Prostate gland (tissue), 2 donors: ENCODE measurements around the gene RGL1. TPM values are rescaled to one million over a fixed set of nuclear protein-coding genes. Genes with fewer than 3 reads are reported as not detected.

Source experiments
- DNase-seq: peaks from one replicate; pipeline ENCODE4 v3.0.0-alpha.2; 2019; ENCODE audit warnings: low spot score
- H3K27ac ChIP-seq, 2 donors: fragments of 200-600 bp; sonication (generic); 2 replicates each; pipeline ENCODE4 v1.5.1; 2017 to 2019
- H3K27me3 ChIP-seq: fragments of 200-600 bp; sonication (generic); replicated peaks from 2 replicates; pipeline ENCODE4 v1.5.1; 2019; ENCODE audit not compliant: insufficient read depth
- H3K36me3 ChIP-seq, 2 donors: fragments of 200-600 bp; sonication (generic); 1 replicate in 1 of 2; 2 replicates in 1 of 2; pipeline versions ENCODE4 v1.5.1 to v1.8.1; 2017 to 2019
- H3K4me1 ChIP-seq: fragments of 200-600 bp; sonication (generic); replicated peaks from 2 replicates; pipeline ENCODE4 v1.5.1; 2019
- H3K4me3 ChIP-seq, 2 donors: fragments of 200-600 bp; sonication (generic); 2 replicates each; pipeline ENCODE4 v1.5.1; 2017 to 2019
- H3K9me3 ChIP-seq: fragments of 200-600 bp; sonication (generic); 2 replicates; pipeline ENCODE4 v1.5.1; 2017
- POLR2A ChIP-seq: fragments of 450-650 bp; IDR thresholded peaks from one replicate; pipeline ENCODE4 v1.6.1; 2016; ENCODE audit warnings: antibody characterized with exemption, mild to moderate bottlenecking
- POLR2AphosphoS5 ChIP-seq: sonication (generic); formaldehyde crosslinking; IDR thresholded peaks from one replicate; pipeline ENCODE4 v1.6.1; 2017; ENCODE audit warnings: antibody characterized with exemption
- WGBS: methylation state at CpG from one replicate; pipeline ENCODE4 v1.1.5; 2018; 5-methylcytosine and 5-hydroxymethylcytosine counted together
- intact Hi-C: fragments of 100-400 bp; cut with DNase I; formaldehyde crosslinking; loops from one replicate; pipeline ENCODE4 v1.14.2; 2022
- total RNA-seq, 2 donors: library from RNA; depleted of rRNA; stranded (reverse); fragments of >200 nt; gene quantifications; one replicate each; pipeline ENCODE4 v1.1.0, GENCODE V29; 2016
- TF ChIP-seq, protein P1 (sequence below), 4 experiments: fragments of 200-600 bp in 2 of 4; fragments of 450-650 bp in 2 of 4; sonication (generic) in 2 of 4; IDR thresholded peaks; 1 replicate in 3 of 4; 2 replicates in 1 of 4; pipeline ENCODE4 v1.5.1; 2016 to 2019; ENCODE audit warnings: antibody characterized with exemption in 4 of 4, mild to moderate bottlenecking in 2 of 4, moderate library complexity in 2 of 4

RGL1 gene
- total RNA-seq, 2 donors from 2014 or later, result 11.1 to 49.6 TPM

DNA sequence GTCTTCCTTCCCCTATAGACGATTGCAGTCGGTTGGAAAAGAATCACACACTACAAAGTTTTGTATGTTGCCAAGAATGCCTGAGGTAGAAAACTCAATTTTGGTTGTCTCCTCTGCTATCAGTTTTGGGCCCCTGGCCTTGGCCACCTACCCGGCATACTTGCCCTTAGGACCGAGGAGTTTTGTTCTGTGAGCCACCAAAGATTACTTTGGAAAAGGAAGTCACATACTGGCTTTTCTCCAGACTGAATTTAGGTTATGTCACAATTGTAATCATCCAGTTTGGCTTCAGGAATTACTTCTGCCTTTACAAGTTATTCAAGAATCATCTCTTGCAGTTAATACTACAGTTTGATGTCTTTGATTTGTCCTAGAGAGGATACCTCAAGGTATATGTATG, 71.4 kb downstream of the RGL1 start:
- DNase-seq, result no peak
- Histone ChIP-seq H3K4me1 (peaks cover 12% of the 10 kb centered on the region), H3K36me3 (no peaks in the 10 kb centered on the region), H3K27ac (peak overlapping the region; percentile 51 to 71), H3K4me3 (no peak overlapping the region), H3K9me3 (no peaks in the 10 kb centered on the region), H3K27me3 (no peaks in the 10 kb centered on the region)
- WGBS, result 43% methylated on average over 4 of the region's 4 CpGs
- TF ChIP-seq, protein P1, sequence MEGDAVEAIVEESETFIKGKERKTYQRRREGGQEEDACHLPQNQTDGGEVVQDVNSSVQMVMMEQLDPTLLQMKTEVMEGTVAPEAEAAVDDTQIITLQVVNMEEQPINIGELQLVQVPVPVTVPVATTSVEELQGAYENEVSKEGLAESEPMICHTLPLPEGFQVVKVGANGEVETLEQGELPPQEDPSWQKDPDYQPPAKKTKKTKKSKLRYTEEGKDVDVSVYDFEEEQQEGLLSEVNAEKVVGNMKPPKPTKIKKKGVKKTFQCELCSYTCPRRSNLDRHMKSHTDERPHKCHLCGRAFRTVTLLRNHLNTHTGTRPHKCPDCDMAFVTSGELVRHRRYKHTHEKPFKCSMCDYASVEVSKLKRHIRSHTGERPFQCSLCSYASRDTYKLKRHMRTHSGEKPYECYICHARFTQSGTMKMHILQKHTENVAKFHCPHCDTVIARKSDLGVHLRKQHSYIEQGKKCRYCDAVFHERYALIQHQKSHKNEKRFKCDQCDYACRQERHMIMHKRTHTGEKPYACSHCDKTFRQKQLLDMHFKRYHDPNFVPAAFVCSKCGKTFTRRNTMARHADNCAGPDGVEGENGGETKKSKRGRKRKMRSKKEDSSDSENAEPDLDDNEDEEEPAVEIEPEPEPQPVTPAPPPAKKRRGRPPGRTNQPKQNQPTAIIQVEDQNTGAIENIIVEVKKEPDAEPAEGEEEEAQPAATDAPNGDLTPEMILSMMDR (IDR thresholded peaks at IDR 0.05), result no peak
- TF ChIP-seq POLR2AphosphoS5 (no peak), POLR2A (no peak)
- intact Hi-C loops, result loop anchor here (5.0 kb wide), 1 partner anchor 54 kb away; no protein-coding TSS in a partner anchor

DNA sequence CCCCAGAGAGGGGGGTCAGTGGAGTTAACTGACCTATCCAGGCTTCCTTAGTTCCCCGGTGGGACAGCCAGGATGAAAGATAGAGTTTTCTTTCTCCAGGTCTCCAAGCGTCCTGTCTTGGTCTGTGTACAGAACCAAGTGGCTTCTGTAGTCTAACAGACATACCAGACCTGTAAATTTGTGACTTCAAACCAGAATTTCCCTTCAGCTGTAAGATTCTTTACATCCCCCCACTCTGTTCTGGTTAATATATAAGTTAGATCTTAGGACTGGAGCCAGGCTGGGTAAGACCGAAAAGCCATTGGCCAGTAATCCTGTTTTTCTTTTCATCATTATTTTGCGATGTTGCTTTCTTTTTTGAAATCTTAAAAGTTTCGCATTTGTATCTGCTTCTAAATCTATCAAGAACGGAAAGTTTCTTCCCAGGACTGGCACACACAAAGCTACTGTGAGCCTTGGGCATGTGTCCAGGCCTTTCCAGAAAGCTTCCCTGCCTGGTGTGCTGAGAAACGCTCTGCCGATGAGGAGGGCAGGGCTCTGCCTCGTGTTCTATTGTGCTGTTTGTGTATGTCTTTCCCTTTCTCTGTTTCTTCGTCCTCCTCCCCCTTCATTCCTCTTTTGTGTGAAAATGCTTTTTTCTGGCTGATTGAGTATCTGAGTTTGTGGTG, 72.3 kb downstream of the RGL1 start:
- no peaks in the 10 kb centered on the region for H3K9me3 ChIP-seq
- no peaks in the 10 kb centered on the region for H3K27me3 ChIP-seq
- peak overlapping the region; percentile 51 to 71 for H3K27ac ChIP-seq
- DNase-seq, result peak; percentile 82
- TF ChIP-seq POLR2AphosphoS5 (peak; percentile 74), POLR2A (no peak)
- 13% methylated on average over 10 of the region's 10 CpGs for WGBS
- H3K36me3 ChIP-seq, result no peaks in the 10 kb centered on the region
- intact Hi-C loops, result loop anchor here (5.0 kb wide), 1 partner anchor 55 kb away; no protein-coding TSS in a partner anchor
- H3K4me3 ChIP-seq, result no peak overlapping the region
- H3K4me1 ChIP-seq, result peaks cover 14% of the 10 kb centered on the region

DNA sequence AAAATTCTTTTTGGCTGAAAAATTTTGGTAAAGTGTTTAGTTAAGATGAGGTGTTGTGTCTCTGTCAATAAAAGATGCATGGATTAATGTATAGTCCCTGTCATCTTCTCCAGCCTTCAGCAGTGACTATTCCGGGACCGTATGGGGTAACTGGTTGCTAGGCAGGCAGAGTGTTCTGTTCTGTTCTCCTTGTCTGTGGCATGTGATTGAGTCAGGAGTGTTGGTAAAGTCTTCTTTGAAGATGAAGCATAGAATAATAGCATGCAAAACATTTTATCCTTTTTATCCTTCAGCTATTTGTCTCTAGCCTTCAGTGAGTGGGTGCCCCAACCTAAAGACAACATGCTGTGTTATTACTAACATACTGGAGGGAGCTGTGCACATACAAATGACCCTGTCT, 74.6 kb downstream of the RGL1 start:
- Histone ChIP-seq H3K27me3 (no peaks in the 10 kb centered on the region), H3K9me3 (no peaks in the 10 kb centered on the region), H3K36me3 (no peaks in the 10 kb centered on the region), H3K27ac (peak overlapping the region in 1 of 2 donors; percentile 9), H3K4me1 (peaks cover 15% of the 10 kb centered on the region), H3K4me3 (no peak overlapping the region)
- 48% methylated on average over 2 of the region's 2 CpGs for WGBS
- TF ChIP-seq, protein P1 (IDR thresholded peaks at IDR 0.05), result no peak
- TF ChIP-seq POLR2AphosphoS5 (no peak), POLR2A (no peak)
- DNase-seq, result no peak
- intact Hi-C loops, result loop anchor here (5.0 kb wide), 1 partner anchor 57 kb away; no protein-coding TSS in a partner anchor

DNA sequence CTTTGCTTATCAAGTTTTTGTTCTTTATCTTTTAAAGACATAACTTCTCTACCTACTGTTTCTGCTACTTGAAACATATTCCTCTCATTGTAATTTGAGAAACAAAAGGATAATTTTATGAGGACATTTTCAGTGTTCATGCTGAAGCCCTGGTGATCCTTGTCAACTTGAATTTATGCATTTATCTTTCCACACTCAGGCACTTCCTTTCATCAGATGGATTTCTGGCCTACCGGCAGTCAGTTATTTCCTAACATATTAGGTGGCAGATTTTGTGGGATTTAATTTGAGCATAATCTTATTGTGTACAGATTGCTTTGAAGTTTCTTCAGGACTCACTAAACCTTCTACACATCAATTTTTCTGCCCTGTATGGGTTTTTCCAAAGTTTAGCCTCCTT, 75.0 kb downstream of the RGL1 start:
- intact Hi-C loops, result loop anchor here (5.0 kb wide), 1 partner anchor 58 kb away; no protein-coding TSS in a partner anchor
- H3K27ac ChIP-seq, result peak overlapping the region in 1 of 2 donors; percentile 9
- peaks cover 15% of the 10 kb centered on the region for H3K4me1 ChIP-seq

DNA sequence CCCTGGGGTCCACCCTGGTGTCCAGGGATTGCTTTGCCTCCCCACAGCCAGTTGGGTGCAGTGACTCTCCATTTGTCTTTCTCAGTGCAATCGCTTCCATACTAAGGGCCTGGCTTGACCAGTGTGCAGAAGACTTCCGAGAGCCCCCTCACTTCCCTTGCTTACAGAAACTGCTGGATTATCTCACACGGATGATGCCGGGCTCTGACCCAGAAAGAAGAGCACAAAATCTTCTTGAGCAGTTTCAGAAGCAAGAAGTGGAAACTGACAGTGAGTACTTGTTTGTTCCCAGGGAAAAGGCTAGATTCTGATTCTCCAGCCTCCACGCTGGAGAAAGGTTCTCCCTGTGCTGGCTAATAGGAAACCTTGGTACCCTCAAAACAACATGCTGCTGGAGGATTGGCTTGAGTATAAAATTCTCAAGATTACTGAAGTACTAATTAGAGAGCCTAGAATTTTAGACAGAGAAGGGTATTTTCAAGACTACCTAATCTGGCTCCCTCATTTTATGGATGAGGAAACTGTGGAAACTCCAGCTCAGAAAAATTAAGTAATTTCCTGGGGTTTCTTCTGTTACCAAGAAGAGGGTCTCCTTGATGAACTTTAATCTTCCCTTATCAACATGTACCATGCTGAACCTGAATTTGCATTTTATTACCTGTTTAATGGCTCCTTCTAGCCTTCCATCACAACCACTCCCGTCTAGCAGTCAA, 75.8 kb downstream of the RGL1 start:
- no peaks in the 10 kb centered on the region for H3K36me3 ChIP-seq
- H3K4me1 ChIP-seq, result peaks cover 15% of the 10 kb centered on the region
- 66% methylated on average over 6 of the region's 6 CpGs for WGBS
- intact Hi-C loops, result no loop called here
- no peak for DNase-seq
- H3K27me3 ChIP-seq, result no peaks in the 10 kb centered on the region
- no peak overlapping the region for H3K4me3 ChIP-seq
- no peaks in the 10 kb centered on the region for H3K9me3 ChIP-seq
- TF ChIP-seq POLR2A, result no peak
- TF ChIP-seq POLR2AphosphoS5, result no peak
- TF ChIP-seq, protein P1 (IDR thresholded peaks at IDR 0.05), result no peak
- H3K27ac ChIP-seq, result no peak overlapping the region

More for the DNA sequence above, 75.0 kb downstream of the RGL1 start:
- Histone ChIP-seq H3K4me3 (no peak overlapping the region), H3K27me3 (no peaks in the 10 kb centered on the region), H3K9me3 (no peaks in the 10 kb centered on the region), H3K36me3 (no peaks in the 10 kb centered on the region)
- TF ChIP-seq, protein P1 (IDR thresholded peaks at IDR 0.05), result no peak
- TF ChIP-seq POLR2AphosphoS5, result no peak
- TF ChIP-seq POLR2A, result no peak
- DNase-seq, result no peak
- WGBS, result 40% methylated on average over 1 of the region's 1 CpG
